Measurements from ENCODE around the gene NFATC2.
"Not testable (repeated sequence)": the region's sequence is repeated elsewhere in the genome, so short reads cannot be mapped to it uniquely, and the experiment has no call there.

NFATC2 gene

GRCh38 chr20:51577432-51578144, 35.1 kb upstream of the NFATC2 start:
- Mint-ChIP-seq H3K27ac (ENCODE audit: low read depth) (no peak overlapping the region), H3K36me3 (ENCODE audit: insufficient read depth) (no peaks in the 10 kb centered on the region), H3K4me3 (no peak overlapping the region), H3K4me1 (no peaks in the 10 kb centered on the region), H3K27me3 (no peaks in the 10 kb centered on the region), H3K9me3 (no peaks in the 10 kb centered on the region)
- no peak for DNase-seq (ENCODE audit: low spot score in 2 of 2)
- no peak for ATAC-seq (replicated peaks; ENCODE audit: extremely low read depth, poor library complexity, severe bottlenecking)

- Mint-ChIP-seq H3K9me3 (no peaks in the 10 kb centered on the region), H3K27ac (ENCODE audit: low read depth) (no peak overlapping the region), H3K4me3 (no peak overlapping the region), H3K36me3 (ENCODE audit: insufficient read depth) (no peaks in the 10 kb centered on the region), H3K27me3 (no peaks in the 10 kb centered on the region), H3K4me1 (no peaks in the 10 kb centered on the region)
- no peak for DNase-seq (ENCODE audit: low spot score in 2 of 2)
- no peak for ATAC-seq (replicated peaks; ENCODE audit: extremely low read depth, poor library complexity, severe bottlenecking)
Observed at GRCh38 chr20:51575486-51575885, 33.0 kb upstream of the NFATC2 start.

- Mint-ChIP-seq H3K27me3 (no peaks in the 10 kb centered on the region), H3K4me3 (no peak overlapping the region), H3K36me3 (ENCODE audit: insufficient read depth) (no peaks in the 10 kb centered on the region), H3K27ac (ENCODE audit: low read depth) (no peak overlapping the region), H3K4me1 (no peaks in the 10 kb centered on the region), H3K9me3 (no peaks in the 10 kb centered on the region)
- ATAC-seq (replicated peaks; ENCODE audit: extremely low read depth, poor library complexity, severe bottlenecking) (no peak), DNase-seq (ENCODE audit: low spot score in 2 of 2) (no peak)
Observed at GRCh38 chr20:51574248-51575033, 31.9 kb upstream of the NFATC2 start.

GRCh38 chr20:51573576-51574243, 31.2 kb upstream of the NFATC2 start:
- Mint-ChIP-seq H3K4me1 (no peaks in the 10 kb centered on the region), H3K36me3 (ENCODE audit: insufficient read depth) (no peaks in the 10 kb centered on the region), H3K27ac (ENCODE audit: low read depth) (no peak overlapping the region), H3K4me3 (no peak overlapping the region), H3K27me3 (no peaks in the 10 kb centered on the region), H3K9me3 (no peaks in the 10 kb centered on the region)
- ATAC-seq (replicated peaks; ENCODE audit: extremely low read depth, poor library complexity, severe bottlenecking) (no peak), DNase-seq (ENCODE audit: low spot score in 2 of 2) (no peak)

GRCh38 chr20:51571460-51571794, 28.9 kb upstream of the NFATC2 start:
- no peaks in the 10 kb centered on the region for H3K9me3 Mint-ChIP-seq

GRCh38 chr20:51570739-51571459, 28.4 kb upstream of the NFATC2 start:
- DNase-seq (ENCODE audit: low spot score in 2 of 2) (no peak), ATAC-seq (replicated peaks; ENCODE audit: extremely low read depth, poor library complexity, severe bottlenecking) (no peak)
- no peaks in the 10 kb centered on the region for H3K4me1 Mint-ChIP-seq
- peak overlapping the region; percentile 6 for H3K27ac Mint-ChIP-seq (ENCODE audit: low read depth)
- H3K27me3 Mint-ChIP-seq, result no peaks in the 10 kb centered on the region
- H3K4me3 Mint-ChIP-seq, result no peak overlapping the region
- no peaks in the 10 kb centered on the region for H3K9me3 Mint-ChIP-seq
- H3K36me3 Mint-ChIP-seq (ENCODE audit: insufficient read depth), result no peaks in the 10 kb centered on the region

More at GRCh38 chr20:51571460-51571794, 28.9 kb upstream of the NFATC2 start:
- DNase-seq (ENCODE audit: low spot score in 2 of 2) (no peak), ATAC-seq (replicated peaks; ENCODE audit: extremely low read depth, poor library complexity, severe bottlenecking) (no peak)
- Mint-ChIP-seq H3K27ac (ENCODE audit: low read depth) (peak overlapping the region; percentile 6), H3K4me3 (no peak overlapping the region), H3K27me3 (no peaks in the 10 kb centered on the region), H3K36me3 (ENCODE audit: insufficient read depth) (no peaks in the 10 kb centered on the region), H3K4me1 (no peaks in the 10 kb centered on the region)

- H3K4me1 Mint-ChIP-seq, result no peaks in the 10 kb centered on the region
- DNase-seq (ENCODE audit: low spot score in 2 of 2) (no peak), ATAC-seq (replicated peaks; ENCODE audit: extremely low read depth, poor library complexity, severe bottlenecking) (no peak)
- no peak overlapping the region for H3K27ac Mint-ChIP-seq (ENCODE audit: low read depth)
- no peak overlapping the region for H3K4me3 Mint-ChIP-seq
- no peaks in the 10 kb centered on the region for H3K36me3 Mint-ChIP-seq (ENCODE audit: insufficient read depth)
- no peaks in the 10 kb centered on the region for H3K27me3 Mint-ChIP-seq
- no peaks in the 10 kb centered on the region for H3K9me3 Mint-ChIP-seq
Observed at GRCh38 chr20:51569815-51570738, 27.6 kb upstream of the NFATC2 start.

- not testable (repeated sequence) for ATAC-seq (replicated peaks; ENCODE audit: extremely low read depth, poor library complexity, severe bottlenecking); H3K27me3 Mint-ChIP-seq; H3K4me3 Mint-ChIP-seq; H3K9me3 Mint-ChIP-seq; DNase-seq (ENCODE audit: low spot score in 2 of 2); H3K36me3 Mint-ChIP-seq (ENCODE audit: insufficient read depth); H3K4me1 Mint-ChIP-seq
- peak overlapping the region; percentile 73 for H3K27ac Mint-ChIP-seq (ENCODE audit: low read depth)
Observed at GRCh38 chr20:51568533-51568932, 26.0 kb upstream of the NFATC2 start.

- peaks cover 16% of the 10 kb centered on the region for H3K27me3 Mint-ChIP-seq
- DNase-seq (ENCODE audit: low spot score in 2 of 2), result no peak
- ATAC-seq (replicated peaks; ENCODE audit: extremely low read depth, poor library complexity, severe bottlenecking), result no peak
- no peak overlapping the region for H3K27ac Mint-ChIP-seq (ENCODE audit: low read depth)
- no peaks in the 10 kb centered on the region for H3K9me3 Mint-ChIP-seq
- H3K4me1 Mint-ChIP-seq, result no peaks in the 10 kb centered on the region
- no peak overlapping the region for H3K4me3 Mint-ChIP-seq
- no peaks in the 10 kb centered on the region for H3K36me3 Mint-ChIP-seq (ENCODE audit: insufficient read depth)
Observed at GRCh38 chr20:51567622-51568021, 25.1 kb upstream of the NFATC2 start.

- ATAC-seq (replicated peaks; ENCODE audit: extremely low read depth, poor library complexity, severe bottlenecking) (no peak), DNase-seq (ENCODE audit: low spot score in 2 of 2) (no peak)
- H3K36me3 Mint-ChIP-seq (ENCODE audit: insufficient read depth), result no peaks in the 10 kb centered on the region
- H3K4me1 Mint-ChIP-seq, result peaks cover 3% of the 10 kb centered on the region
- H3K27ac Mint-ChIP-seq (ENCODE audit: low read depth), result no peak overlapping the region
- no peak overlapping the region for H3K4me3 Mint-ChIP-seq
- peaks cover 22% of the 10 kb centered on the region for H3K27me3 Mint-ChIP-seq
- H3K9me3 Mint-ChIP-seq, result no peaks in the 10 kb centered on the region
Observed at GRCh38 chr20:51566594-51566993, 24.1 kb upstream of the NFATC2 start.

GRCh38 chr20:51565298-51566144, 23.0 kb upstream of the NFATC2 start:
- no peaks in the 10 kb centered on the region for H3K9me3 Mint-ChIP-seq
- no peak for DNase-seq (ENCODE audit: low spot score in 2 of 2)
- H3K27ac Mint-ChIP-seq (ENCODE audit: low read depth), result no peak overlapping the region
- peaks cover 11% of the 10 kb centered on the region for H3K4me1 Mint-ChIP-seq
- peaks cover 32% of the 10 kb centered on the region for H3K27me3 Mint-ChIP-seq
- no peaks in the 10 kb centered on the region for H3K36me3 Mint-ChIP-seq (ENCODE audit: insufficient read depth)
- no peak overlapping the region for H3K4me3 Mint-ChIP-seq
- no peak for ATAC-seq (replicated peaks; ENCODE audit: extremely low read depth, poor library complexity, severe bottlenecking)
